Ishikawa (cell line): ENCODE data around the gene KRT81.
A peak's percentile ranks its signal among the peaks of the same experiment; 100 is the strongest.

Source experiments
- CREB1 ChIP-seq: IDR thresholded peaks from 2 replicates; pipeline ENCODE4 v1.6.1; 2012; ENCODE audit warnings: low read depth
- EGR1 ChIP-seq: IDR thresholded peaks from 2 replicates; pipeline ENCODE4 v1.6.1; 2012
- EP300 ChIP-seq: IDR thresholded peaks from 2 replicates; pipeline ENCODE4 v1.6.1; 2012; ENCODE audit warnings: borderline replicate concordance
- NFIC ChIP-seq: IDR thresholded peaks from 2 replicates; pipeline ENCODE4 v1.6.1; 2012
- RAD21 ChIP-seq: IDR thresholded peaks from 2 replicates; pipeline ENCODE4 v1.6.1; 2012; ENCODE audit warnings: low read depth
- TAF1 ChIP-seq: IDR thresholded peaks from 2 replicates; pipeline ENCODE4 v1.6.1; 2012; ENCODE audit warnings: low read depth, mild to moderate bottlenecking
- TCF12 ChIP-seq: IDR thresholded peaks from 2 replicates; pipeline ENCODE4 v1.6.1; 2012; ENCODE audit warnings: low read depth
- TEAD4 ChIP-seq: IDR thresholded peaks from 2 replicates; pipeline ENCODE4 v1.6.1; 2012
- USF1 ChIP-seq: IDR thresholded peaks from 2 replicates; pipeline ENCODE4 v1.6.1; 2012
- YY1 ChIP-seq: IDR thresholded peaks from 2 replicates; pipeline ENCODE4 v1.6.1; 2012; ENCODE audit warnings: low read depth
- ZBTB7A ChIP-seq: IDR thresholded peaks from 2 replicates; pipeline ENCODE4 v1.6.1; 2012; ENCODE audit warnings: low read depth
- TF ChIP-seq, protein P1 (sequence below): IDR thresholded peaks from 2 replicates; pipeline ENCODE4 v1.6.1; 2012
- TF ChIP-seq, protein P2 (sequence below): IDR thresholded peaks from 2 replicates; pipeline ENCODE4 v1.6.1; 2012; ENCODE audit warnings: low read depth, mild to moderate bottlenecking

Gene KRT81

DNA sequence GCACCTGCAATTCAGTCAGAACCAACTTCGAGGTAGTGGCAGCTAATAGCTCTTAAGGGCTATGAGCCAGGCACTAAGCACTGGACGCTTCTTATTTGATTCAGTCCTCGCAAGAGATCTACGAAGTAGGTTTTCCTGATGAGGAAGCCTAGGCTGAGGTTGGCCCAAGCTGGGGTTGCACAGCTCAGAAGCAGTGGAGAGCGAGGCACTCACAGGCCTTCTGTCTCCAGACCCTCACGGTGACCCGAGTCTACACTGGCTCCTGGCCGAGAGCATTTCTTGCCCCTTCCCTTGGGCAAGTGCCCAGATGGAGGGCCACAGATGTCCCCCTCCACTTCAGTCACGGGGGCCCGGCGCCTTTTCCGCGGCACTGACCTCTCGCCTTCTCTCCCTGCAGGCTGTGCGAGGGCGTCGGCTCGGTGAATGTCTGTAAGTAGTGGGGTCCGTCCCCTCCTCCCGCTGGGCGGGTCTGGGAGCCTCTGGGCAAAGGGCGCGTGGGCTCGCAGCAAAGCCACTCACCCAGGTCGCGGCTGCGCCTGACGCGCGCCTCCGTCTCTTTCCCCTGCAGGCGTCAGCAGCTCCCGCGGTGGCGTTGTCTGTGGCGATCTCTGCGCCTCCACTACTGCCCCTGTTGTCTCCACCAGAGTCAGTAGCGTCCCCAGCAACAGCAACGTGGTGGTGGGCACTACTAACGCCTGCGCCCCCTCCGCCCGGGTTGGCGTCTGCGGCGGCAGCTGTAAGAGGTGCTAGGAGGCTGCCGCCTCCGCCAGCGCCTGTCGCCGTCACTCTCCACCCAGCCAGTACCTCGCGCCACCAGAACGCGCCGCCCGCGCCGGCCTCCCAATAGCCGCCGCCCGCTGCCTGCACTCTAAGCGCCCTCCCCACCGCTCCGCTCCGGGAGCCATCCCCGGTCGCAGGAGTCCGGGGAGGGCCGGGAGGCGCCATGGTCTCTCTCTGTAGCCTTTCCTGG lies 16.8 kb upstream of the KRT81 start:
- no peak; the same call in 1 of the 2 replicates for TF ChIP-seq EP300
- no peak for TF ChIP-seq NFIC
- TF ChIP-seq EGR1, result peak; percentile 26; the same call in 1 of the 2 replicates
- peak; percentile 69; the same call in 1 of the 2 replicates for TF ChIP-seq YY1
- TF ChIP-seq RAD21, result peak; percentile 11; the same call in 1 of the 2 replicates
- peak; percentile 33; the same call in 1 of the 2 replicates for TF ChIP-seq TAF1
- TF ChIP-seq, protein P1, sequence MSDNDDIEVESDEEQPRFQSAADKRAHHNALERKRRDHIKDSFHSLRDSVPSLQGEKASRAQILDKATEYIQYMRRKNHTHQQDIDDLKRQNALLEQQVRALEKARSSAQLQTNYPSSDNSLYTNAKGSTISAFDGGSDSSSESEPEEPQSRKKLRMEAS, result peak; percentile 72
- TF ChIP-seq USF1, result peak; percentile 14; the same call in 1 of the 2 replicates
- no peak for TF ChIP-seq TEAD4
- TF ChIP-seq CREB1, result 0 out of 2 replicates have a peak, but pooled peaks have one; percentile 10
- peak; percentile 56; the same call in 1 of the 2 replicates for TF ChIP-seq TCF12
- peak; percentile 97 for TF ChIP-seq ZBTB7A

DNA sequence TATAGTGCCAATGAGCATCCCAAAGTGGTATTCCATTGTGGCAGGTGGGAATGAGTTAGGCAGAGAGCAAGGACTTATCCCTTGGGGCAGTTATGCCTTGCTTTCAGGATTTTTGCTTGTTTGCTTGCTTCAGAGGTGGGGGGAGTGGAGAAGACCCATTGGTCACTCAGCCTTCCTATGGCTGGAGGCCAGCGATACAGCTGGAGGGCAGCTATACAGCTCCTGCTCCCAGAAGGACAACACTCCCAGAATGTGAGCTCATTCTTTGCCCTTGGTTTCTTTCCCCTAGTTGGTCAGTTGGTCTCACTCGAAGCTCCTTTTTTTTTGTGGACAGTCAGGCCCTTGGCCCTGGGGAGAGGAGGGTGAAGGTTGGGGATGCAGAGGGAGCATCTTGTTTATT lies 15.4 kb upstream of the KRT81 start:
- TF ChIP-seq, protein P1, result no peak

- TF ChIP-seq RAD21 (peak; percentile 35; the same call in 1 of the 2 replicates), ZBTB7A (no peak), TCF12 (0 out of 2 replicates have a peak, but pooled peaks have one; percentile 9)
These were observed 14.8 kb upstream of the KRT81 start for GRCh38 chr12:52305921-52306705.

- TF ChIP-seq, protein P2, sequence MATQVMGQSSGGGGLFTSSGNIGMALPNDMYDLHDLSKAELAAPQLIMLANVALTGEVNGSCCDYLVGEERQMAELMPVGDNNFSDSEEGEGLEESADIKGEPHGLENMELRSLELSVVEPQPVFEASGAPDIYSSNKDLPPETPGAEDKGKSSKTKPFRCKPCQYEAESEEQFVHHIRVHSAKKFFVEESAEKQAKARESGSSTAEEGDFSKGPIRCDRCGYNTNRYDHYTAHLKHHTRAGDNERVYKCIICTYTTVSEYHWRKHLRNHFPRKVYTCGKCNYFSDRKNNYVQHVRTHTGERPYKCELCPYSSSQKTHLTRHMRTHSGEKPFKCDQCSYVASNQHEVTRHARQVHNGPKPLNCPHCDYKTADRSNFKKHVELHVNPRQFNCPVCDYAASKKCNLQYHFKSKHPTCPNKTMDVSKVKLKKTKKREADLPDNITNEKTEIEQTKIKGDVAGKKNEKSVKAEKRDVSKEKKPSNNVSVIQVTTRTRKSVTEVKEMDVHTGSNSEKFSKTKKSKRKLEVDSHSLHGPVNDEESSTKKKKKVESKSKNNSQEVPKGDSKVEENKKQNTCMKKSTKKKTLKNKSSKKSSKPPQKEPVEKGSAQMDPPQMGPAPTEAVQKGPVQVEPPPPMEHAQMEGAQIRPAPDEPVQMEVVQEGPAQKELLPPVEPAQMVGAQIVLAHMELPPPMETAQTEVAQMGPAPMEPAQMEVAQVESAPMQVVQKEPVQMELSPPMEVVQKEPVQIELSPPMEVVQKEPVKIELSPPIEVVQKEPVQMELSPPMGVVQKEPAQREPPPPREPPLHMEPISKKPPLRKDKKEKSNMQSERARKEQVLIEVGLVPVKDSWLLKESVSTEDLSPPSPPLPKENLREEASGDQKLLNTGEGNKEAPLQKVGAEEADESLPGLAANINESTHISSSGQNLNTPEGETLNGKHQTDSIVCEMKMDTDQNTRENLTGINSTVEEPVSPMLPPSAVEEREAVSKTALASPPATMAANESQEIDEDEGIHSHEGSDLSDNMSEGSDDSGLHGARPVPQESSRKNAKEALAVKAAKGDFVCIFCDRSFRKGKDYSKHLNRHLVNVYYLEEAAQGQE, result peak; percentile 93
- TF ChIP-seq TEAD4 (peak; percentile 63), ZBTB7A (0 out of 2 replicates have a peak, but pooled peaks have one; percentile 40), EP300 (no peak)
These were observed 9.7 kb upstream of the KRT81 start for GRCh38 chr12:52300796-52301691.

DNA sequence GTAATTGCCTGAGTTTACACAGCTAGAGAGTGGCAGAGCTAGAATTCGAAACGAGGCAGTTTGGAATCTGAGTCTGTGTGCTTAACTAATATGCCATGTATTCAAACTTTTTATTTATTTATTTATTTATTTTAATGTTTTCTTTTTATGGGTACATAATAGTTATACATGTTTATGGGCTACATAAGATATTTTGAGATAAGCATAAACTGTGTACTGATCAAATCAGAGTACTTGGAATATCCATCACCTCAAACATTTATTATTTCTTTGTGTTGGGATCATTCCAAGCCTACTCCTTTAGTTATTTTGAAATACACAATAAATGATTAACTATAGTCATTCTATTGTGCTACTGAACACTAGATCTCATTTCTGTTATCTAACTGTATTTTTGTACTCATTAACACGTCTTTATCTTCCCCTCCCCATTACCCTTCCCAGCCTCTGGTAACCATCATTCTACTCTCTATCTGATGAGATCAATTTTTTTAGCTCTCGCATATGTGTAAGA lies 7.4 kb upstream of the KRT81 start:
- TF ChIP-seq TAF1 (no peak), TEAD4 (no peak)

DNA sequence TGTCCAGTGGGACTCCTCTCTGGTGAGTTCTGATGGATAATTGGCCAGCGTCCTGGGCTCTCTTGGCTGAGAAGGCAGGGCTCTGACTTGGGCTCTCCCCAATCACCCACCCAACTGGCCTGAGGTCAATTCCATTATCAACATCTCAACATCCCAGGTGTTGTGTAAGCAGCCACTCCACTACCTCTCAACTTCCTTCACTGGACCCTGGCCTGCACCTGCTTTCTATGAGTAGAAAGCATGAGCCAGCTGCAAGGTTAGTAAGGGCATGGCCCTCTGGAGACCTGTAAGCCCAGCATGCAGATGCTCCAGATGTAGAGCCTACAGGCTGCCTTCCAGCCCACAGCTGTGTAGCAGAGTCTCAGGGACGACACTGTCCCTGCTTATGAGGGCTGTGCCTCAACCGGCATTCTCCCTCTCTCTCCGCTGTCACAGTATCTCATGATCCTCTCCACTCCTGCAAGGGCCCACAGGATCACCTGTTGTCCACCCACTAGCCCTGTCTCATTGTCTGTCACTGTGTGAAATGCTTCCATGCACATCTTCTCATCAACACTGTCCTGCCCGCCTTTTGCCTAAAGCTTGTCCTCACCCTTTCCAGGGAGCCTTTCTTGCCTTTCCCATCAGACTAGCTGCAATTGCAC lies 5.4 kb upstream of the KRT81 start:
- no peak for TF ChIP-seq USF1
- TF ChIP-seq, protein P2, result no peak
- TF ChIP-seq ZBTB7A, result no peak
- no peak for TF ChIP-seq TAF1
- TF ChIP-seq TCF12, result no peak
- no peak for TF ChIP-seq YY1
- TF ChIP-seq TEAD4, result no peak
- TF ChIP-seq NFIC, result no peak
